AG04450 (cell line): ENCODE measurements around the gene CRIM1. TPM values are rescaled to one million over a fixed set of nuclear protein-coding genes. Genes with fewer than 3 reads are reported as not detected.
A peak's percentile ranks its signal among the peaks of the same experiment; 100 is the strongest.

Experiments used
- CTCF ChIA-PET: fragments of 300-600, 350-600 bp; formaldehyde crosslinking; extraction: SDS; loops from one replicate; lab custom pipeline; 2022; ENCODE audit warnings: antibody characterized with exemption, inconsistent platforms; lab: Charles Lee
- POLR2A ChIA-PET: fragments of 350-600 bp; formaldehyde crosslinking; extraction: SDS; loops from one replicate; lab custom pipeline; 2021; ENCODE audit warnings: antibody characterized with exemption, inconsistent platforms; lab: Yijun Ruan, JAX
- DNase-seq: peaks from one replicate; pipeline ENCODE4 v3.0.0-alpha.2; 2011; ENCODE audit warnings: low read depth, low spot score
- H3K27ac ChIP-seq: one replicate; pipeline ENCODE4 v1.5.1; 2012; ENCODE audit warnings: low read depth, low read length, control low read depth
- H3K27me3 ChIP-seq: one replicate; pipeline ENCODE4 v1.6.0; 2012; ENCODE audit warnings: low read length; ENCODE audit not compliant: control insufficient read depth, insufficient read depth
- H3K4me3 ChIP-seq: 2 replicates; pipeline ENCODE4 v1.5.1; 2011; ENCODE audit warnings: mild to moderate bottlenecking, low read depth, low read length, control low read depth
- H3K9me3 ChIP-seq: 2 replicates; pipeline ENCODE4 v1.5.1; 2012; ENCODE audit warnings: low read length; ENCODE audit not compliant: control insufficient read depth, insufficient read depth
- polyA plus RNA-seq: library from polyadenylated mRNA; depleted of rRNA; stranded (reverse); fragments of >200 nt; gene quantifications from 2 replicates; pipeline ENCODE4 v1.2.3, GENCODE V29; 2011
- TF ChIP-seq, protein P1 (sequence below): IDR thresholded peaks from 2 replicates; pipeline ENCODE4 v1.5.1; 2011; ENCODE audit warnings: low read depth, low read length, control low read depth, inconsistent platforms

Gene CRIM1
- polyA plus RNA-seq, 1 experiment = 142 TPM

- POLR2A ChIA-PET = interaction anchor here (0.6 kb wide), 1 partner anchor 36 kb away, joined by 3 read pairs; the partner anchor contains the start of gene FEZ2
- peak; percentile 66 for DNase-seq
- Histone ChIP-seq H3K4me3 (no peak overlapping the region), H3K27me3 (no peaks in the 10 kb centered on the region), H3K9me3 (no peaks in the 10 kb centered on the region), H3K27ac (peak overlapping the region; percentile 83)
- CTCF ChIA-PET = interaction anchor here (6.4 kb wide), 1 partner anchor 104 kb away, joined by 29 read pairs; no protein-coding TSS in a partner anchor
- TF ChIP-seq, protein P1, sequence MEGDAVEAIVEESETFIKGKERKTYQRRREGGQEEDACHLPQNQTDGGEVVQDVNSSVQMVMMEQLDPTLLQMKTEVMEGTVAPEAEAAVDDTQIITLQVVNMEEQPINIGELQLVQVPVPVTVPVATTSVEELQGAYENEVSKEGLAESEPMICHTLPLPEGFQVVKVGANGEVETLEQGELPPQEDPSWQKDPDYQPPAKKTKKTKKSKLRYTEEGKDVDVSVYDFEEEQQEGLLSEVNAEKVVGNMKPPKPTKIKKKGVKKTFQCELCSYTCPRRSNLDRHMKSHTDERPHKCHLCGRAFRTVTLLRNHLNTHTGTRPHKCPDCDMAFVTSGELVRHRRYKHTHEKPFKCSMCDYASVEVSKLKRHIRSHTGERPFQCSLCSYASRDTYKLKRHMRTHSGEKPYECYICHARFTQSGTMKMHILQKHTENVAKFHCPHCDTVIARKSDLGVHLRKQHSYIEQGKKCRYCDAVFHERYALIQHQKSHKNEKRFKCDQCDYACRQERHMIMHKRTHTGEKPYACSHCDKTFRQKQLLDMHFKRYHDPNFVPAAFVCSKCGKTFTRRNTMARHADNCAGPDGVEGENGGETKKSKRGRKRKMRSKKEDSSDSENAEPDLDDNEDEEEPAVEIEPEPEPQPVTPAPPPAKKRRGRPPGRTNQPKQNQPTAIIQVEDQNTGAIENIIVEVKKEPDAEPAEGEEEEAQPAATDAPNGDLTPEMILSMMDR = no peak
These were observed 205.8 kb downstream of the CRIM1 start for GRCh38 chr2:36561237-36561944.

DNA sequence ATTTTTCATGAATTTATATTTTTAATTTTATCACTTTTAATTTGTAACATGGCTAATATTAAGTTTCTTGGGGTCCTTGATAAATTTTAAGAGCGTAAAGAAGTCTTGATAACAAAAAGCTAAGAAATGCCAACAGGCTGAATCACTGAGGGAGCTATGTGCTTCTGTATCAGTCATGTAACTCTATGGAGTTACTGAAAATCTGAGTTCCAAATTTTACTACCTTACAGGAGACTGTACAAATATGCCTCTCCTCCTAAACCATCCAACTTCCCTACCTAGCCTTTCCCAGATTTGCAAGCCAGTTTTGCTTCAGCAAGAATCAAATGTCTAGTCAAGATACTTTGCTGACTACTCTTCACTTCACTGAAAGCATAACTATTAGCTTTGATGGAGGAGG is 206.7 kb downstream of the CRIM1 start:
- TF ChIP-seq, protein P1 = no peak
- Histone ChIP-seq H3K4me3 (no peak overlapping the region), H3K9me3 (no peaks in the 10 kb centered on the region), H3K27me3 (no peaks in the 10 kb centered on the region), H3K27ac (no peak overlapping the region)
- ChIA-PET CTCF (interaction anchor here (0.8 to 6.4 kb wide), 3 partner anchors 16 to 103 kb away, joined by 3 to 29 read pairs (median 3); no protein-coding TSS in a partner anchor), POLR2A (interaction anchor here (0.6 kb wide), 1 partner anchor 35 kb away, joined by 3 read pairs; the partner anchor contains the start of gene FEZ2)
- peak; percentile 36 for DNase-seq

DNA sequence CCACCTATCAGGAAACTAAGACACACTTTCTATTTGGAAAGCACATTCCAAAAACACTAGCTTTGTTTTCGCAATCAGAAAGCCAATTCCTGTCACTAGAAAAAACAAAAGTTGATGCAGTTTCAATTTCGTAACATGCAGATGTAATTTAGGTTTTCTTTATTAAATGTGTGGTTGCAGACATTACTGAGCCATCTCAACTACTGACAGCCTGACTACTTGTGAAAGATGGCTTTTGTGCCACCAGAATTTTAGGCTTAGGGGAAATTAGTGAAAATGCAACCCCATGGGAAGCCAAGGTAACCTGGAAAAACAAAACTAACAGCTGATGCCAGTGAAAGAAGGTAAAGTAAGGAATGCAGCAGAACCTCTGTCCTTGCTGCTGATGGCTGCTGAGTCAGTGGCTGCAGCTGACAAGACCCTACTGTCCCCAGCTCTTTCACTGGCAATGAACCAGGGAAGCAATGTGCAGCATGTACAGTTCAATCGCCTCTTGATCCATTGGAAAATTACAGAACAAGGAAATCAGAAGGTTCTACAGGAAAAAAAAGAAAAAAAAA is 207.5 kb downstream of the CRIM1 start:
- Histone ChIP-seq H3K4me3 (peak overlapping the region; percentile 10; the same call in 1 of the 2 replicates), H3K9me3 (no peaks in the 10 kb centered on the region), H3K27ac (peak overlapping the region; percentile 31), H3K27me3 (no peaks in the 10 kb centered on the region)
- TF ChIP-seq, protein P1 = no peak
- ChIA-PET POLR2A (interaction anchor here (0.8 kb wide), 1 partner anchor 35 kb away, joined by 5 read pairs; the partner anchor contains the start of gene FEZ2), CTCF (interaction anchor here (0.6 to 6.4 kb wide), 5 partner anchors 14 to 203 kb away, joined by 3 to 29 read pairs (median 3); no protein-coding TSS in a partner anchor)
- no peak for DNase-seq

DNA sequence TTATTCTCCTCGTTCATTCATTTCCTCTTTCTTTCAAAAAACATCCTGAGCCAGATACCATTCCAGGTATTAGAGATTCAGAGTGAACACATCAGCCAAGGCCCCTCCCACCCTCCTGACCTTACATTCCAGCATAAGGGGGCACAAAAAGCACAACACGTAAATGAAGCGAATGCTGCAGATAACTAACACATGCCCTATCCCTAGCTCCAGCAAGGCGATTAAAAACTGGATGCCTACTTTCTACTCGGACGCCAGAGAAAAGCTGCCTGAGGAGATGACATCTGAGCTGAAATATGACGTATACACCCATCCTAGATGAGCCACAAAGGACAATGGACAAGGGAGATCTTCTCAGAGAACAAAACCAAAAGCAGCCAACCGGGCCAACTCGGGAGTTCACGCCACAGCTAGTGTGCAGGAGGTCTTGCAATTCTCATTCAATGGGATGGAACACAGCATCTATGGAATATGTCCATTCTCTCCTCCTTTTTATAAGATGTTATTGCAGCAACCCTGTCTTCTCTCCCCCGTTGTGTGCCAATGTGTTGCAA is 208.9 kb downstream of the CRIM1 start:
- TF ChIP-seq, protein P1 = no peak
- Histone ChIP-seq H3K4me3 (no peak overlapping the region), H3K27me3 (no peaks in the 10 kb centered on the region), H3K9me3 (no peaks in the 10 kb centered on the region), H3K27ac (no peak overlapping the region)
- no peak for DNase-seq
- CTCF ChIA-PET = interaction anchor here (6.4 kb wide), 1 partner anchor 101 kb away, joined by 29 read pairs; no protein-coding TSS in a partner anchor
- POLR2A ChIA-PET = no interaction called here
